NK-92 (cell line): ENCODE measurements around the gene MYO18B.

Experiments
- DNase-seq: peaks from one replicate; lab custom pipeline; 2025; ENCODE audit not compliant: unreplicated experiment; lab: John Stamatoyannopoulos, UW

Gene MYO18B

GRCh38 chr22:25896592-25896991, 154.6 kb downstream of the MYO18B start:
- no peak for DNase-seq

DNA sequence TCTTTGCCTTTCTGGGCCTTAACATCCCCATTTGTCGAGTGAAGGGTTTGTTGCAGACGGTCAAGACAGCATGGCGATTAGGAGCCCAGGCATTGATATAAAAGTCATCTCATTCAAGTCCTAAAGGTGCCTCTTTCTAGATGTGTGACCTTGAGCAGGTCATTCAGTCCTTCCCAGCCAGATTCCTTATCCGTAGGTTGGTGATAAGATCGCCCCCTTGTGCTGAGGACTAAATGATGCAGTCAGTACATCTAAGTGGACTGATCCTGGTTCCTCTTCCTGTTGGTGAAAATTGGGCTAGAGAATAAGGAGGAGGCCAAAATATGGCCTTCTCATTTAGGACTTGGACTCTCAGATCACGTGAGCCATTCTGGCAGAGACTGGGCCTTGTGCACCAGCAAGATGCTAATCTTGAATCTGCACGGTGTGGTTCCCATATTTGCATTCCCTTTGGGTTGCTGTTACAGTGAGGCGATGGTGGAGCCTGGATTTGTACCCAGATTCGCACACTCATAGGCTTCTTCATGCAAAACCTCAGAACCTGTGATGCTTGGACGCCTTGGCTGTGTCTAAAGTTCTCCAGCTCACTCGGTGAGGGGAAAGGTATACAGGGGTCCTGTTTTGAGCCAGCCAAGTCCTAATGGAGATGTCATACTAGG, 156.8 kb downstream of the MYO18B start:
- DNase-seq: no peak

DNA sequence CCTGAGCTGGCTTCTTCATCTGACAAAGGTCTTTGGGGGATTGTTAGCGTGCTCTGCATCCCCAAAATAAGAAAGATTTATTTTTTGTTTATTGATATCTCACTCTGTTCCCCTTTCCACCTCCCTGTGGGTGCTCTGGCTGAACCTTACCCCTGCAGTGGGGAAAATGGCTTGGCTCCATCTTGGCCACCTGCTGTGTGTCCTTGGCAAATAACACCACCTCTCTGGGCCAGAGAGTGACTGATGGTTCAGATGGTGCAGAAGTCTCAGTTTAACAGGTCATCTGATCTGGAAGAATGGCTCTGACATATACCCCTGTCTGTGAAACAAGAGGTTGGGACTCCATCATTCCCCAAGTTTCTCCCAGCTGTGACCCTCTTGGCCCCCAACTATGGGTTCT, 157.6 kb downstream of the MYO18B start:
- no peak for DNase-seq

GRCh38 chr22:25900390-25900789, 158.4 kb downstream of the MYO18B start:
- DNase-seq: no peak

- no peak for DNase-seq
These were observed 158.9 kb downstream of the MYO18B start for GRCh38 chr22:25900880-25901279.

- no peak for DNase-seq
These were observed 160.4 kb downstream of the MYO18B start for GRCh38 chr22:25902402-25902801.

GRCh38 chr22:25903294-25903693, 161.3 kb downstream of the MYO18B start:
- no peak for DNase-seq

GRCh38 chr22:25908212-25908611, 166.2 kb downstream of the MYO18B start:
- no peak for DNase-seq

- no peak for DNase-seq
These were observed 166.8 kb downstream of the MYO18B start for GRCh38 chr22:25908755-25909154.

- no peak for DNase-seq
These were observed 167.8 kb downstream of the MYO18B start for GRCh38 chr22:25909614-25910387.

GRCh38 chr22:25911243-25911972, 169.4 kb downstream of the MYO18B start:
- no peak for DNase-seq

- no peak for DNase-seq
These were observed 177.5 kb downstream of the MYO18B start for GRCh38 chr22:25919452-25919851.

DNA sequence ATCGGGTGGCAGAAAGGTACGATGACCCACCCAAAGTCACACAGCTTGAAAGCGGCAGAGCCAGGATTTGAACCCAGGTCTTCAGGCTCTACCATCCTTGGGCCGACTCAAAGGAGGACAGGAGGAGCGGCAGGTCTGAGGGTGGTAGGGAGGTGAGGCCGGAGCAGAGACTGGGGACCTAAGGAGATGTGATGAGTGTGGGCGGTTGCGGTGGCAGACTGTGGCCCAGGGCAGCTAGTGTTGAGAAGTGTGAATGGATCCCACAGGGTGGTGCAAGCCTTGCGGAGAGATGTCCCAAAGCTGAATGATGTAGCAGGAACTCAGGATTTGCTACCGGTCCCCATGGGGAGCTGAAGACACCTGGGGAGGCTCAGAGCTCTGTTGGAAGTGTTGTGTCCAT, 180.2 kb downstream of the MYO18B start:
- no peak for DNase-seq

DNA sequence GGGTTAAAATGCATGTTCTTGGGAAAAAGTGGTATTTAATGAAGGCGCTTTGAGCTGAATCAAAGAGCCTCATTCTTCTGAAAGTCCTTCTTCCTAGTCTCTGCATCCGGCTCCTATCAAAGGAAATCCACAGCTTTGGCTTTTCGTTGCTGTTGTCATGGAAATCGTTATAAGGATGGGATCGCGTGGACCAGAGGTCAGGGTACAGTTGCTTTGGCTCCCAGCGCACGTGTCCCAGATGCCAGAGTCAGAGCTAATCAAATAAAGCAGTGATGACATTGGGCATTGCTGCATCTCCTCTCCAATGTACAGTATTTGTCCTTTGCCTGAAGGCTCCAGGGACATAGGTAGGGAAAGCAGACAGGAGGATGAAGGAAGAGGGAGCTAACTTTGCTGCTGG, 181.9 kb downstream of the MYO18B start:
- no peak for DNase-seq

- no peak for DNase-seq
These were observed 186.1 kb downstream of the MYO18B start for GRCh38 chr22:25928038-25928437.

GRCh38 chr22:25929321-25929878, 187.4 kb downstream of the MYO18B start:
- DNase-seq: no peak

- DNase-seq: no peak
These were observed 188.1 kb downstream of the MYO18B start for GRCh38 chr22:25930083-25930482.

DNA sequence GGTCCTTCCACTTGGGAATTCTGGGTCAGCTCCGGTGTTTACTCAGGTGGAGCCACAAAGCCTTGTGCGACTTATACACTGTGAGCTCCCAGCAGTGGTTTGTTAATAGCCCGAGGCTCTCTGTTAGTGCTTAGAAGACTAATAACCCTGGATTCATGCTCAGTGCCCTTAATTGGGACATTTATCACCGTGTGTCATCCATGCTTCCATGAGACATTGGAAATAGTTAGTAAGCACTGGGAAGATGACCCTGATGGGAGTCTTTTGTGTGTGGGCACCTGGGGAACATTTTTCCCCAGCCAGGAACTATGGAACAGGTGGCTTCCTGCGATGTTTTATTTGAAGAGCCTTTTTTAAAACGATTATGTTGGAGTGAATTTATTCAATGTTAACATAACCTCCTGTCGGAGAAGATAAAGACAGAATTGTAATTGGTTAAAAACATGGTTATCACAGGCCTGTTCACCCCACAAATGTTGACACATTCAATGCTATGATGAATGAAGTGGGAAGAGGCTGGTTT, 188.9 kb downstream of the MYO18B start:
- DNase-seq: no peak

GRCh38 chr22:25933158-25933788, 191.3 kb downstream of the MYO18B start:
- no peak for DNase-seq

DNA sequence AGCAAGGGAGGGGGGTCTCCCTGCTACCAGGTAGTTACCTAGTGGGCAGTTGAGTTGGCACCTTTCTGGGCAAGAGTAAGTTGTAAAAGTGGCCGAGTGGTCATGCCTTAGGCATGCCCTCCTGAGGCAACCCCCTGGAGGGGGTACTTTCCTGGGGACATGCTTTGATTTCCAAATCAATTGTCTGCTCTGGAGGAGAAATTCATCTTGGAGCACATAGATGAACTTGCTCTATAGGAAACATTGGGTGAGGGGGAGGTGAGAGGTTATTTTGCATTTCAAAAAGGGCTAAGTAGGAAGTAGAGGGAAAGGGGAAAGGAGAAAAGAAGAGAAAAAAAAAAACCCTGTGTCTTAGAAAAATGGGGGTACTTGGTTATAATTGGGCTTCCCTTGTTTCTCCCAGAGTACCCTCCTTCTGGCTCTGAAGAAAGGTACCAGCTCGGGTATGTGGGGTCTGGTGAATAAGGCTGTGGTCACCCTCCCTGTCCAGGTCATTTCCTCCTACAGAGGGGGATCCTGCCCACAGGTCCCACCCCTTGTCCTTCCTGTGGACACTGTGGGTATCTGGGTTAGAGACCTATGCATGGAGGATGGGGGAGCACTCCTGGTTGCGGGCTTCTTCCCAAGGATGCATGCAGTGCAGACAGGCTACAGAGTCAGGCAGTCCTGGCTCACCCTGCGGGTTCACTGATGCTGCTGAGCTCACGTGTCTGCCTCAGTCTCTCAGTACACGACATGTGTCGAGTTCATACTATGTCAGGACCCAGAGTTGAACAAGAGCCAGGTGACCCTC, 193.5 kb downstream of the MYO18B start:
- DNase-seq: no peak
